Activated naive CD8-positive, alpha-beta T cell treated with anti-CD3 and anti-CD28 coated beads, Interleukin-2, amount 10 ng/mL, durations not matched to agents 7 days and 5 days (primary cell): Measurements from ENCODE around the gene SEC16B. TPM values are rescaled to one million over a fixed set of nuclear protein-coding genes. Genes with fewer than 3 reads are reported as not detected.

Experiments
- ATAC-seq: fragments of 150-1000 bp; cut with Tn5 transposase; one replicate; pipeline ENCODE4 v1.10.0; 2021; ENCODE audit warnings: low read depth, moderate library complexity
- POLR2A ChIA-PET: fragments of 350-600 bp; sonication (Branson Sonifier 250); formaldehyde crosslinking; loops from one replicate; lab custom pipeline; 2021; ENCODE audit warnings: antibody characterized with exemption; lab: Charles Lee
- DNase-seq: peaks from one replicate; pipeline ENCODE4 v3.0.0; 2021
- H3K27ac Mint-ChIP-seq: one replicate; pipeline ENCODE4 v1.8.0; 2022; ENCODE audit warnings: mild to moderate bottlenecking, mixed read lengths
- H3K27me3 Mint-ChIP-seq: one replicate; pipeline ENCODE4 v1.8.0; 2022; ENCODE audit warnings: mild to moderate bottlenecking, moderate library complexity, mixed read lengths
- H3K36me3 Mint-ChIP-seq: one replicate; pipeline ENCODE4 v1.8.0; 2021; ENCODE audit warnings: mild to moderate bottlenecking, mixed read lengths
- H3K4me1 Mint-ChIP-seq: one replicate; pipeline ENCODE4 v1.8.0; 2021; ENCODE audit warnings: mixed read lengths
- H3K4me3 Mint-ChIP-seq: one replicate; pipeline ENCODE4 v1.8.0; 2022; ENCODE audit warnings: mild to moderate bottlenecking, moderate library complexity, mixed read lengths
- H3K9me3 Mint-ChIP-seq: one replicate; pipeline ENCODE4 v1.8.0; 2021; ENCODE audit warnings: mixed read lengths
- total RNA-seq, 2 experiments: library from RNA; stranded (reverse); gene quantifications; one replicate each; pipeline ENCODE4 v1.2.3, GENCODE V29; 2021

Gene SEC16B
- total RNA-seq, 2 experiments from 2014 or later: 0.26 to 0.42 TPM

GRCh38 chr1:177897998-177898654 is 71.7 kb downstream of the SEC16B start:
- Mint-ChIP-seq H3K36me3 (no peaks in the 10 kb centered on the region), H3K4me3 (no peak overlapping the region), H3K27ac (no peak overlapping the region), H3K9me3 (no peaks in the 10 kb centered on the region), H3K27me3 (no peaks in the 10 kb centered on the region), H3K4me1 (no peaks in the 10 kb centered on the region)
- POLR2A ChIA-PET: no interaction called here
- ATAC-seq (no peak), DNase-seq (no peak)

DNA sequence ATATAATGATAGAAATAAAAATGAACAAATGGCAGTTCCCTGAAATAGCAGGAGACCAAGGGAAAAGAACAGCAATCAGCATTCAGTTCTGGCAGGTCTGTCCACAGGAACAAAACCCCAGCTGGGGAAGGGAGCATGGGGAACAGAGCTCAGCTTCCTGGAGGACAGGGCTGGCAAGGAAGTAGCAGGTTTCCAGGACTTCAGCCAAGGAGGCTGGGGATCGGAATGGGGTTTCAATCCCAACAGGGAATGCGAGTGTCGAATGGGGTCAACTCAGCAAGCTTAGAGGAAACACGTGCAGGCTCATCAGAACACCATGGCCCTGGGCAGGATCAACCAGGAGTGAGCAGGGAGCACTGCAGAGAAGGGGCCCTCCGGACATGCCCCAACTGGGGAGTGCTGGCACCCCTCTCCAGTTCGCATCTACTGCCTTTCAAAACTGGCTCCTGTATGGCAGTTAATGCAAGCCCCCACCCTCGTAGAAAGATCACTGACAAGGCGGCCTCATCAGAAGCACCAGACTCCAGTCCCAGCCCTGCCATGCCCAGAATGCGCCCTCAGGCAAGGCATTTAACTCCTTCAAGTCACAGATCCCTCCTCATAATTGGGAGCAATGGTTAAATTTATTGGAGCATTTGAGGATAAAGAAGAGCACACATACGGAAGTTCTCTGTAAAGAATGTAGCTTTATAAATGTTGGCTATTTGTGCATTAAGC is 72.4 kb downstream of the SEC16B start:
- Mint-ChIP-seq H3K36me3 (no peaks in the 10 kb centered on the region), H3K4me1 (no peaks in the 10 kb centered on the region), H3K27me3 (no peaks in the 10 kb centered on the region), H3K4me3 (no peak overlapping the region), H3K9me3 (no peaks in the 10 kb centered on the region), H3K27ac (no peak overlapping the region)
- POLR2A ChIA-PET: no interaction called here
- ATAC-seq (no peak), DNase-seq (no peak)

Other genes starting within 250 kb of the SEC16B start
- under 1 TPM; 0.06 to 0.11 TPM for gene RASAL2, start 124.0 kb upstream of the SEC16B start, total RNA-seq